T-helper 1 cell (primary cell): ENCODE measurements around the gene RNF224.
"Not testable (repeated sequence)": the region's sequence is repeated elsewhere in the genome, so short reads cannot be mapped to it uniquely, and the experiment has no call there.

Source experiments
- DNase-seq, 5 donors: peaks; one replicate each; pipeline ENCODE4 v3.0.0-alpha.2; 2012 to 2020

RNF224 gene

DNA sequence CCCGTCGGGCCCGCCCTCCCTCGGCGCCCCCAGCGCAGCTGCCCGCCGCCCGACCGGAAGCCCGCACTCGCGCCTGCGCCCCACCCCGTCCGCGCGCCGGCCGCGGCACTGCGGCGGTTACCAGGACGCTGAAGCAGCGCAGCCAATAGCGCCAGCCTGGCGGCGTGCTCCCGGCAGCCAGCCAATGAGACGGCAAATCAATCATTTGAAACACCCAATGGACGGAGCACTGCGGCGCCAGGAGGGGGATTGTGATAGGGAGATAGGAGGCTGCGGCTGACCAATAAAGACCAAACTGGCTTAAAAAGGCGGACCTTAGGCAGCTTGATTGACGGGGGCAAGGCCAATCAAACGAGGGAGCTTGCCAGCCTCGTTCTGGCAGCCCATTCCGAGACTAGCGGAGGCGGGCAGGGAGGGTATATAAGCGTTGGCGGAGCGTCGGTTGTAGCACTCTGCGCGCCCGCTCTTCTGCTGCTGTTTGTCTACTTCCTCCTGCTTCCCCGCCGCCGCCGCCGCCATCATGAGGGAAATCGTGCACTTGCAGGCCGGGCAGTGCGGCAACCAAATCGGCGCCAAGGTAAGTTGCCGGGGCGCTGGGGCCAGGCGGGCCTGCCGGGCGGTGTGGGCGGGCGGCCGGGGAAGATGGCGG, 13.7 kb downstream of the RNF224 start, which contains the start of gene TUBB4B:
Gene TUBB4B (plus strand): TSS at position 447 of the 649 bp plus-strand sequence. CDS start 74 bp downstream, at position 521.
- DNase-seq: peak; percentile 93 to 100 (median 95)

DNA sequence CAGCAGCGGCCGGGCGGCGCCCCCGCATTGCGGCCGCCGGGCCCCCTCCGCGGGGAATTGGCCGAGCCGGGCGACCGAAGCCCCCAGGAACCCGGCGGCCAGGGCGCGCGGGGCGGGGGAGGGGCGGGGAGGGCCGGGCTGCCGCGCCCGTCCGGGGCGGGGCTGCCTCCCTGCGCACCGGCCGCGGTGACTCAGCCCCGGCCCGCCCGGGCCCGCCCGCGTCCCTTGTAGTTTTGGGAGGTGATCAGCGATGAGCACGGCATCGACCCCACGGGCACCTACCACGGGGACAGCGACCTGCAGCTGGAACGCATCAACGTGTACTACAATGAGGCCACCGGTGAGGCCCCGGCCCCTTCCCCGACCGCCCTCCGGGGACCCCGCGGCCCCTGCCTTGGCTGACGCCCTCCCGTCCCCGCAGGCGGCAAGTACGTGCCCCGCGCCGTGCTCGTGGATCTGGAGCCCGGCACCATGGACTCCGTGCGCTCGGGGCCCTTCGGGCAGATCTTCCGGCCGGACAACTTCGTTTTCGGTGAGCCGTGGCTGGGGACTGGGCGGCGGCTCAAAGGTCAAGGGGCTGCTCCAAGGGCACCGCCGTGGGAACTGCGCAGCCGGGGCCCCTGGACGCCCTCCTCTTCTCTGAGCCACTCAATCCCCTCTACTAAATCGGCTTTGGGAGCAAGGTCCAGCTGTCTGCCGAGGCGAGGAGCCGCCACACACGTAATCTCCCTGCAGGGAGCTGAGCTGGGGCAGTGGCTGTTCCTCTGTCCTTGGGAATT, 14.4 kb downstream of the RNF224 start:
- peak; percentile 45 to 69 (median 55) for DNase-seq

- DNase-seq: no peak
Observed at GRCh38 chr9:137242269-137243203, 15.2 kb downstream of the RNF224 start.

- DNase-seq: not testable (repeated sequence)
Observed at GRCh38 chr9:137243266-137243625, 15.9 kb downstream of the RNF224 start.

- peak in 1 of 5 donors; percentile 26 for DNase-seq
Observed at GRCh38 chr9:137243626-137244485, 16.6 kb downstream of the RNF224 start.

- DNase-seq: no peak
Observed at GRCh38 chr9:137244486-137245449, 17.5 kb downstream of the RNF224 start.

DNA sequence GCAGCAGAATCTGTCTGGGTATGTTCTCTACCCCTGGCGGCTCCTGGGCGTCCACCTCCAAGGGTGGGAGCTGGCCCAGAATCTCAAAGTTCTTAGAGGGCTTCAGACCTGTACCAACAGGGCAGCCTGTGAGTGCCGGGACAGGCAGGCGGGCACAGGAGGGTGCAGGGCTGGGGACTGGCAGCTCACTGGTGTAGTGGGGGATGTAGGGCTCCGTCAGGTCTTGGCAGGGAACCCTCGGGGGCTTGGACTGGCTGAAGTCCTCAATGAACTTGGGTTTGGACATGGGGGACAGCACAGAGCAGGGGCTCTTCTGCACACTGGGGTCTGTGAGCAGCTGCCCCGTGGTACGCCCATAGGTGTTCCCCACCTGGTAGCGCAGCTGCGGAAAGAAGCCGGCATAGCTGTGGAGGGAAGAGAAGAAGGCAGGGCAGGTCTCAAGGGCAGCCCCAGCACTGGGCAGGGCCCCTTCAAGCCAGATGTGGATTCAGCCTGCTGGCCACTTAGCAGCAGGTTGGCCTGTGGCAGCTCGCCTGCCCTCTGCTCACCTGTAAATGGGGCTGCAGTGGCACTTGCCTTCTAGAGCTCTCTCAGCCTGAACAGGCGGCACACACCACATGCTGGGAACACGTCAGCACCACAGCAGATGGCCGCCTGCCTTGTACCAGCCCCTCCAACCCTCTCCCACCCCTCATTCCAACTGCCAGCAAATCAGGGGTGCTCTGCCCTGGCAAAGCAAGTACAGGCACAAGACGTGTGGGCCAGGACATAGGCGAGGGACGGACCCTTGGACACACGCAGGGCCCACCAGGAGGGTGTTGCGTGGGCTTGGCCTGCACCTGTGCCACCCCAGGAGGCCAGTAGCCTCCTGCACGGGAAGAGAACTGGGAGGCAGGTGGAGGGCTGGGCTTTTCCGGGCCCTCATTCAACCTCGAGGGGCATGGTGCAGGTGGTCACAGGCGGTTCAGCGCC, 18.4 kb downstream of the RNF224 start:
- DNase-seq: no peak

DNA sequence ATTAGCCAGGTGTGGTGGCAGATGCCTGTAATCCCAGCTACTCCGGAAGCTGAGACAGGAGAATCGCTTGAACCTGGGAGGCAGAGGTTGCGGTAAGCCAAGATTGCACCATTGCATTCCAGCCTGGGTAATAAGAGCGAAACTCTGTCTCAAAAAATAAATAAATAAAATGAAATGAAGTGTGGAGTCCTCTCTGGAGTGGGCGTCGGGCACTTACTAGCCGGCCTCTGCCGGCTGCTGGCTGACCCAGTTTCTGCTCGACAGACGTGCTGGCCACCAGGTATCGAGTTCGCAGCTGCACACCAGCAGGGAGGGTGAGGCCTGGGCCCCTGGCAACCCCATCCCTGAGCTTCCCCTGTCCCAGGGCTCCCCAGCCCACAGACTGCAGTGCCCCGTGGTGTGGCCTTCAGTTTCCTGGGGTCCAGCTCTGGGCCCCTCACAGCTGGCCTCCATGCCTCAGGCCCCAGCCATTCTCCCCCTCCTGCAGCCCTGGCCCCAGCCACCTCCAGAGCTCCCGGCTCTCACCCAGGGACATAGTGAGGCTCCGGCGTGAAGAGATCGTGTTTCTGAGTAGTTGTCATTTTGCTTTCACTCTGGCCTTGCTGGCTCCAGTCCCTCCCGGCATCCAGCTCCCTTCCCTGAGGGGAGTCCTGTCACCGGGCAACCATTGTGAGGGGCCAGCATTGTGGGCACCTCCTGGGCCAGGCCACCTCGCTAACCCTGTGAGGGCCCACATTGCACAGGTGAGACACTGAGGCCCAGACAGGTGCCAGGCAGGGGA, 20.0 kb downstream of the RNF224 start:
- DNase-seq: no peak

- no peak for DNase-seq
Observed at GRCh38 chr9:137247916-137248175, 20.5 kb downstream of the RNF224 start.

DNA sequence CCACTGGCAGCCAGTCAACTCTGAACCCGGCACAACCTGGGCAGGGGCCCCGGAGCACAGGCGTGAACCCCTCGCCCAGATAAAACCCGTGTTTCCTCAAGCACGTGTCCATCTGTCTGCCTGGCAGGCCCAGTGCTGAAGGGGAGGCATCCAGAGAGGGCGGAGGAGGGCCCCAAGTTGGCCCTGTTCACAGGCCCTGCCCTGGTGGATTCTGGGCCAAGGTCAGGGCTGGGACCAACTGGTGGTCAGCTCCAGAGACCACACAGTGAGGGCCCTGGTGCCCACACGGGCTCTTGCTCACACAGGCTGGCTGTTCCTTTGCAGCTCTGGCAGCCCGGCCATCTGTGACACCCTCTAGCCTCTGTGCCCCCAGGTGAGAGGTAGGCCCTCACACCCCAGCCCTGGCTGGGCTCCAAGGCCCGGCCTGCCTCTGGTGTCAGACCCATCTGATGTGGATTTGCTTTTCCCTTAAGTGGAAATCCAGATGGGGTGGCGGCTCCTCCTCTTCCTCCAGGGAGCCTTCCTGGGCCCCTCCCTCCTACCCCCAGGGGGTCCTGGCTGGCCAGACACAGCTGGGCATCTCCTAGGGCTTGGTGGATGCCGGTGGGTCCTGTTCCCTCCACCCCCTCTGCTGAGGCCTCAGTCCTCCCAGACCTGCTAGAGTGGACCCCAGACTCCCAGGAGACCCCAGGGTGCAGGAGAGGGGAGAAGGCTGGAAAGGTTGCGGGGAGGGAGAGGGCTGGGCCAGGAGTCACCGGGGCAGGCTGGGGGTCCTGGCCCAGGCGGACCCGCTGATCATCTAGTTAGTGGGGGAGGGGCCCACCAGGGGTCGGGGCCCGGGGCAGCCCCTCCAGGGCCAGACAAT, 23.3 kb downstream of the RNF224 start:
- DNase-seq: no peak

GRCh38 chr9:137251194-137251461, 23.8 kb downstream of the RNF224 start, which contains the start of gene STPG3:
TSS of gene STPG3 (plus strand) at chr9:137251286. CDS start at chr9:137251287, 1 bp downstream.
- DNase-seq: no peak

GRCh38 chr9:137251490-137252268, 24.4 kb downstream of the RNF224 start:
- DNase-seq: no peak

GRCh38 chr9:137252555-137253506, 25.5 kb downstream of the RNF224 start:
- DNase-seq: no peak

DNA sequence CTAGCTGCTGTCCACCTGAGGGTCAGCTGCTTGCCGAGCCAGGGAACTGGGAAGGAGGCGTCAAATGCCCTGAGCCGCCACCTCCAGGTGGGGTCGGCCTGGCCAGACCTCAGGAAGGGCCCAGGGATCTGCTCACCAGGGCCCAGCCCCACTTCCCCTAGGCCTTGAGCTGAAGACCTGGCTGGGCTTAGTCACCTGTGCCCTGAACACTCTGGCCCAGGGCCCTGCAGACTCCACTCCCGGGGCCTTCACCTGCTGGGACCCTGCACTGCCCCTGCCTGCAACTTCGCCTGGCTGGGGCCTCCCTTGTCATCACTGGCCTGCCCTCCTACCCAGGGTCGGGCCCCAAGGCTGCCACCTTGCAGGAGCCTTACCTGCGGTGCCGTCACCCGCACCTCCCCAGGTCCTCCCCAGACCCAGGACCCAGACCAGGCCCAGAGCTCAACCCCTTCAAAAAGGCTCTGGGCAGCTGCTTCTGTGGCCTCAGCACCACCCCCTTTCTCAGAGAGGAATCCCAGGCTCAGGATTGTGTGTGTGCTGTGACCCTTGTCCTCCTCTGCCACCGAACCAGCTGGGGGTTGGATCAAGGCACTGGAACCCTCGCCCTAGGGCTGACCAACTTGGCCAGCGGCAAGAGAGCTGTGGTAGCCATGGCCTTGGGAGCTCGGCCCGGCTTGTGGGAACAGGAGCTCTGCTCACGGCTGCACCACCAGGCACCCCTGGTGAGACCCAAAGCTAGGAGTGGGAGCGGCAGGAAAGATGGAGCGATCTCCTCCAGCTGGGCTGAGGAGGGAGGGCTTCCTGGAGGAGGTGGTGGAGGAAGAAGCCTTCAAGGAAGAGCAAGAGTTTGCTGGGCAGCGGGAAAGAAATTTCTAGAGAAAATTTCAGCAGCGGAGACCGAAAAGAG, 26.7 kb downstream of the RNF224 start:
- DNase-seq: no peak
